ENCODE measurements around the gene HSPA1A. TPM values are rescaled to one million over a fixed set of nuclear protein-coding genes. Genes with fewer than 3 reads are reported as not detected.

HSPA1A gene
- total and polyA plus RNA-seq, 9 of the 15 experiments (the other 6 are each of a cell fraction or from before 2014, with no cell fraction given): 2.2 to 273 (median 107) TPM

DNA sequence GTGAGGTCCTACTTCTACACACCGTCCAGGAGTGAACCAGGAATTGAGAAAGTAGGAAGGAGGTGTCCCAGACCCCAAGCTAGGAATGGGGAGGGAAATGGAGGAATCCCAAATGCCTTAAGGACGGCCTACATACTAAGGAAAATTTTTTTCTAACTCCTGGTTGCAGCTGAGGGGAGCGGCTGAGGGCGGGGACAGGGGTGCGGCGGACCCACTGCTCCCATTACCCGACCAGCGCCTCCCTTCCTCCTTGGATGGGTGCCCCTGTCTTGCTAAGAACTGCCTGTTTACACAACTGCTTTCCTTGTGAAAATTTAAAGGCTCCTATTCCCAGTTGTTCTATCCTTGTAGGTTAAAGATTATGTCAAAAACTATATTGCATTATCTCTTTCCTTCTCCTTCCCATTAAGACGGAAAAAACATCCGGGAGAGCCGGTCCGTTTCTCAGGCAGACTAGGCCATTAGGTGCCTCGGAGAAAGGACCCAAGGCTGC is 11.5 kb downstream of the HSPA1A start (continued):
- TF ChIP-seq, protein P1, sequence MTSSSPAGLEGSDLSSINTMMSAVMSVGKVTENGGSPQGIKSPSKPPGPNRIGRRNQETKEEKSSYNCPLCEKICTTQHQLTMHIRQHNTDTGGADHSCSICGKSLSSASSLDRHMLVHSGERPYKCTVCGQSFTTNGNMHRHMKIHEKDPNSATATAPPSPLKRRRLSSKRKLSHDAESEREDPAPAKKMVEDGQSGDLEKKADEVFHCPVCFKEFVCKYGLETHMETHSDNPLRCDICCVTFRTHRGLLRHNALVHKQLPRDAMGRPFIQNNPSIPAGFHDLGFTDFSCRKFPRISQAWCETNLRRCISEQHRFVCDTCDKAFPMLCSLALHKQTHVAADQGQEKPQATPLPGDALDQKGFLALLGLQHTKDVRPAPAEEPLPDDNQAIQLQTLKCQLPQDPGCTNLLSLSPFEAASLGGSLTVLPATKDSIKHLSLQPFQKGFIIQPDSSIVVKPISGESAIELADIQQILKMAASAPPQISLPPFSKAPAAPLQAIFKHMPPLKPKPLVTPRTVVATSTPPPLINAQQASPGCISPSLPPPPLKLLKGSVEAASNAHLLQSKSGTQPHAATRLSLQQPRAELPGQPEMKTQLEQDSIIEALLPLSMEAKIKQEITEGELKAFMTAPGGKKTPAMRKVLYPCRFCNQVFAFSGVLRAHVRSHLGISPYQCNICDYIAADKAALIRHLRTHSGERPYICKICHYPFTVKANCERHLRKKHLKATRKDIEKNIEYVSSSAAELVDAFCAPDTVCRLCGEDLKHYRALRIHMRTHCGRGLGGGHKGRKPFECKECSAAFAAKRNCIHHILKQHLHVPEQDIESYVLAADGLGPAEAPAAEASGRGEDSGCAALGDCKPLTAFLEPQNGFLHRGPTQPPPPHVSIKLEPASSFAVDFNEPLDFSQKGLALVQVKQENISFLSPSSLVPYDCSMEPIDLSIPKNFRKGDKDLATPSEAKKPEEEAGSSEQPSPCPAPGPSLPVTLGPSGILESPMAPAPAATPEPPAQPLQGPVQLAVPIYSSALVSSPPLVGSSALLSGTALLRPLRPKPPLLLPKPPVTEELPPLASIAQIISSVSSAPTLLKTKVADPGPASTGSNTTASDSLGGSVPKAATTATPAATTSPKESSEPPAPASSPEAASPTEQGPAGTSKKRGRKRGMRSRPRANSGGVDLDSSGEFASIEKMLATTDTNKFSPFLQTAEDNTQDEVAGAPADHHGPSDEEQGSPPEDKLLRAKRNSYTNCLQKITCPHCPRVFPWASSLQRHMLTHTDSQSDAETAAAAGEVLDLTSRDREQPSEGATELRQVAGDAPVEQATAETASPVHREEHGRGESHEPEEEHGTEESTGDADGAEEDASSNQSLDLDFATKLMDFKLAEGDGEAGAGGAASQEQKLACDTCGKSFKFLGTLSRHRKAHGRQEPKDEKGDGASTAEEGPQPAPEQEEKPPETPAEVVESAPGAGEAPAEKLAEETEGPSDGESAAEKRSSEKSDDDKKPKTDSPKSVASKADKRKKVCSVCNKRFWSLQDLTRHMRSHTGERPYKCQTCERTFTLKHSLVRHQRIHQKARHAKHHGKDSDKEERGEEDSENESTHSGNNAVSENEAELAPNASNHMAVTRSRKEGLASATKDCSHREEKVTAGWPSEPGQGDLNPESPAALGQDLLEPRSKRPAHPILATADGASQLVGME (CRISPR knock-in tag; IDR thresholded peaks at IDR 0.05): peak; percentile 92
- TF ChIP-seq RHOXF2B (CRISPR knock-in tag; conservative IDR thresholded peaks at IDR 0.05) (peak; percentile 86; the same call in 1 of the 2 replicates), TEAD1 (CRISPR knock-in tag; IDR thresholded peaks at IDR 0.05) (peak in 1 of 2 experiments; percentile 62; a peak in 1 of 4 replicates), NFATC3 (IDR thresholded peaks at IDR 0.05) (peak; percentile 71; the same call in 1 of the 2 replicates), PTRF (tag; IDR thresholded peaks at IDR 0.05) (no peak), ETV1 (tag; conservative IDR thresholded peaks at IDR 0.05; ENCODE audit: low read depth) (peak; percentile 82), ELF2 (CRISPR knock-in tag; IDR thresholded peaks at IDR 0.05) (peak; percentile 59), ZNF316 (IDR thresholded peaks at IDR 0.05) (no peak), RFX5 (IDR thresholded peaks at IDR 0.05; ENCODE audit: low read depth, low read length) (peak; percentile 4; the same call in 1 of the 2 replicates), RBM34 (IDR thresholded peaks at IDR 0.05; ENCODE audit: borderline replicate concordance, insufficient read depth, low read length) (no peak), PYGO2 (tag; IDR thresholded peaks at IDR 0.05) (peak; percentile 52; the same call in 1 of the 2 replicates)
- TF ChIP-seq, protein P2, sequence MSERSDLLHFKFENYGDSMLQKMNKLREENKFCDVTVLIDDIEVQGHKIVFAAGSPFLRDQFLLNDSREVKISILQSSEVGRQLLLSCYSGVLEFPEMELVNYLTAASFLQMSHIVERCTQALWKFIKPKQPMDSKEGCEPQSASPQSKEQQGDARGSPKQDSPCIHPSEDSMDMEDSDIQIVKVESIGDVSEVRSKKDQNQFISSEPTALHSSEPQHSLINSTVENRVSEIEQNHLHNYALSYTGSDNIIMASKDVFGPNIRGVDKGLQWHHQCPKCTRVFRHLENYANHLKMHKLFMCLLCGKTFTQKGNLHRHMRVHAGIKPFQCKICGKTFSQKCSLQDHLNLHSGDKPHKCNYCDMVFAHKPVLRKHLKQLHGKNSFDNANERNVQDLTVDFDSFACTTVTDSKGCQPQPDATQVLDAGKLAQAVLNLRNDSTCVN (CRISPR knock-in tag; IDR thresholded peaks at IDR 0.05): peak; percentile 43; the same call in 1 of the 2 replicates
- TF ChIP-seq, protein P3, sequence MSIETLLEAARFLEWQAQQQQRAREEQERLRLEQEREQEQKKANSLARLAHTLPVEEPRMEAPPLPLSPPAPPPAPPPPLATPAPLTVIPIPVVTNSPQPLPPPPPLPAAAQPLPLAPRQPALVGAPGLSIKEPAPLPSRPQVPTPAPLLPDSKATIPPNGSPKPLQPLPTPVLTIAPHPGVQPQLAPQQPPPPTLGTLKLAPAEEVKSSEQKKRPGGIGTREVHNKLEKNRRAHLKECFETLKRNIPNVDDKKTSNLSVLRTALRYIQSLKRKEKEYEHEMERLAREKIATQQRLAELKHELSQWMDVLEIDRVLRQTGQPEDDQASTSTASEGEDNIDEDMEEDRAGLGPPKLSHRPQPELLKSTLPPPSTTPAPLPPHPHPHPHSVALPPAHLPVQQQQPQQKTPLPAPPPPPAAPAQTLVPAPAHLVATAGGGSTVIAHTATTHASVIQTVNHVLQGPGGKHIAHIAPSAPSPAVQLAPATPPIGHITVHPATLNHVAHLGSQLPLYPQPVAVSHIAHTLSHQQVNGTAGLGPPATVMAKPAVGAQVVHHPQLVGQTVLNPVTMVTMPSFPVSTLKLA (conservative IDR thresholded peaks at IDR 0.05): no peak
- TF ChIP-seq, protein P4, sequence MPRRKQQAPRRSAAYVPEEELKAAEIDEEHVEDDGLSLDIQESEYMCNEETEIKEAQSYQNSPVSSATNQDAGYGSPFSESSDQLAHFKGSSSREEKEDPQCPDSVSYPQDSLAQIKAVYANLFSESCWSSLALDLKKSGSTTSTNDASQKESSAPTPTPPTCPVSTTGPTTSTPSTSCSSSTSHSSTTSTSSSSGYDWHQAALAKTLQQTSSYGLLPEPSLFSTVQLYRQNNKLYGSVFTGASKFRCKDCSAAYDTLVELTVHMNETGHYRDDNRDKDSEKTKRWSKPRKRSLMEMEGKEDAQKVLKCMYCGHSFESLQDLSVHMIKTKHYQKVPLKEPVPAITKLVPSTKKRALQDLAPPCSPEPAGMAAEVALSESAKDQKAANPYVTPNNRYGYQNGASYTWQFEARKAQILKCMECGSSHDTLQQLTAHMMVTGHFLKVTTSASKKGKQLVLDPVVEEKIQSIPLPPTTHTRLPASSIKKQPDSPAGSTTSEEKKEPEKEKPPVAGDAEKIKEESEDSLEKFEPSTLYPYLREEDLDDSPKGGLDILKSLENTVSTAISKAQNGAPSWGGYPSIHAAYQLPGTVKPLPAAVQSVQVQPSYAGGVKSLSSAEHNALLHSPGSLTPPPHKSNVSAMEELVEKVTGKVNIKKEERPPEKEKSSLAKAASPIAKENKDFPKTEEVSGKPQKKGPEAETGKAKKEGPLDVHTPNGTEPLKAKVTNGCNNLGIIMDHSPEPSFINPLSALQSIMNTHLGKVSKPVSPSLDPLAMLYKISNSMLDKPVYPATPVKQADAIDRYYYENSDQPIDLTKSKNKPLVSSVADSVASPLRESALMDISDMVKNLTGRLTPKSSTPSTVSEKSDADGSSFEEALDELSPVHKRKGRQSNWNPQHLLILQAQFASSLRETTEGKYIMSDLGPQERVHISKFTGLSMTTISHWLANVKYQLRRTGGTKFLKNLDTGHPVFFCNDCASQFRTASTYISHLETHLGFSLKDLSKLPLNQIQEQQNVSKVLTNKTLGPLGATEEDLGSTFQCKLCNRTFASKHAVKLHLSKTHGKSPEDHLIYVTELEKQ (CRISPR knock-in tag; IDR thresholded peaks at IDR 0.05): 0 out of 2 replicates have a peak, but pooled peaks have one; percentile 23
